NCI-H187 (cell line): ENCODE results near the gene EPGN.

Experiments used
- DNase-seq, 2 experiments: peaks; one replicate each; lab custom pipeline; 2025; lab: John Stamatoyannopoulos, UW

Gene EPGN

DNA sequence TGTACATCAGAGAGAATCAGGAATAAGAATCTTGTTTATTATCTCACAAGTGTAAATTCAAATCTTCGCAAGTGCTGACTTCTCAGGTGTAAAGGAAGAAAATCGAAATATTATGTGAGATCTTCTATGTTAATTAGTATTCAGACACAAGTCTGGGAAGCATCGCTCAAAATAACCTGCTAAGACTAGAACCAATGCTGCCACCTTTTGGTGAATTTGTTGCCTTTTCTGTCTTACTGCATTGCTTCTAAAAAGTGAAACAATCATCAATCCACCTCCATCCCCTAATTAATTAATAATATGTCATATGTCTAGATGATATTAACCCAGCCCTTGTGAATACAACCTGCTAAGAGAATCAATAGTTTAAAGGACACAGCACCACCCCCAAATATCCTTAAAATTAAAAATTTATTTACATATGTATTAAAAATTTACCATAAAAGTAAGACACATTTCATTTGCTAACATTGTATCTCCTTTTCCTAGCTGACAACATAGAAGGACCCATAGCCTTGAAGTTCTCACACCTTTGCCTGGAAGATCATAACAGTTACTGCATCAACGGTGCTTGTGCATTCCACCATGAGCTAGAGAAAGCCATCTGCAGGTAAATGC, 3.5 kb downstream of the EPGN start:
- peak; percentile 36 to 40 for DNase-seq

DNA sequence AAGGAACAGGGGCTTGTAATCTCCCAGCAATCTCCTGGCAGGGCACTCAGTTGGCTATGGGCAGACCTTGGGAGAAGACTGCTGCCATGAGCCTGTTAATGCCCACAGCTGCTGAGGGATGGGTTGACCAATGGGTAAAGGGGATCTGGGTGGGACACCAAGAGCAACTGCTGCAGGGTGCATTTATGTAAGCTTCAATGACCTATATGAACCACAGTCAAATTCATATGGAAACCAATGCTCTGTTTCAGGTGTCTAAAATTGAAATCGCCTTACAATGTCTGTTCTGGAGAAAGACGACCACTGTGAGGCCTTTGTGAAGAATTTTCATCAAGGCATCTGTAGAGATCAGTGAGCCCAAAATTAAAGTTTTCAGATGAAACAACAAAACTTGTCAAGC, 6.1 kb downstream of the EPGN start:
- DNase-seq, result no peak

DNA sequence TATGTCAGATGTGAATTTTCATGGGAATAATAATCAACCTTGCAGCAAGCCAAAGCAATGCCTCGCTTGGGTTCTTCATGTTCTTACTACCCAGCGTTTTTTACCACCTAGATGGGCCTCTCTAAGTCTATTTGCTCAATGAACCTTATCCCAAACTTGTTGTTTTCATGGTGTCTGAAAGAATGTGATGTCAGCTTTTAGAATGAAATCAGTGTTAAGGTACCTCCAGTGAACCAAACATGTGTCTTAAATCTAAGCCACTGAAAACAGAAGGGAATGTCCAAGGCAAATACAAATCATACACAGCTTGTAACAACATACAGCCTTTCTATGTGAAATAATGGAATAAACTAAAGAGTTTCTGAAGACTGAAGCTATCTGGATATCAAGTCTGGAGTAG, 6.7 kb downstream of the EPGN start:
- no peak for DNase-seq

DNA sequence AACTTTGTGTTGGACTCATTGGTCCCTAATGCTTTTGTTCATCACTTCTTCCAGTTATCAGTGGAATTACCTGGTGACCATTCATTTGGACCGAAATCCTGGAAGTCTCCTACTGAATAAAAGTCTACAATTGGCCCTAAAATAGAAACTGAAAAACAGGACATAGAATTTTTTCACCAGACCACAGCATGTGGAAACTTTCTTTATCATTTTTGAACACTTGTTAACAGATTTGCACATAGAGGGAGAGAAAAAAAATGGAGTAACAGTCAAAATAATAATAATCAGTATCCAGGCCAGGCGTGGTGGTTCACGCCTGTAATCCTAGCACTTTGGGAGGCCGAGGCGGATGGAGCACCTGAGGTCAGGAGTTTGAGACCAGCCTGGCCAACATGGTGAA, 7.1 kb downstream of the EPGN start:
- DNase-seq, result no peak

DNA sequence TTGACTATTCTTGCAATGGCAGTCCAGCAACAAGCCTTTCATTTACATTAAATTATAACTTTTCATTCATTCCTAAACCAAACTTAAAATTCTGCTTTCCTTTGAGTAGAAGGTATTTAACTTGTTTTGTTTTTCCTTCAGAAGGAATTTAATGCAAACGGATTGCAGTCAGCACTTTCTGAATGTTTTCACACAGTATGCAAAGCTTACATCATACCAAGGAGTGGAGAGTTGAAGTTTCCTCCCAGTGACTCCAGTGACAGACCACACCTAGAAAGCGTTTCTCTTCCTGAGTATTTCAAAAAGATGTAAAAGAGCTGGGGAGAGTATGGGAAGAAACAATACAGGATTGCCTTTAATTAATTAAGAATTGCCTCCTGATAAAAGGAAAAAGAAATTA, 8.1 kb downstream of the EPGN start:
- no peak for DNase-seq

DNA sequence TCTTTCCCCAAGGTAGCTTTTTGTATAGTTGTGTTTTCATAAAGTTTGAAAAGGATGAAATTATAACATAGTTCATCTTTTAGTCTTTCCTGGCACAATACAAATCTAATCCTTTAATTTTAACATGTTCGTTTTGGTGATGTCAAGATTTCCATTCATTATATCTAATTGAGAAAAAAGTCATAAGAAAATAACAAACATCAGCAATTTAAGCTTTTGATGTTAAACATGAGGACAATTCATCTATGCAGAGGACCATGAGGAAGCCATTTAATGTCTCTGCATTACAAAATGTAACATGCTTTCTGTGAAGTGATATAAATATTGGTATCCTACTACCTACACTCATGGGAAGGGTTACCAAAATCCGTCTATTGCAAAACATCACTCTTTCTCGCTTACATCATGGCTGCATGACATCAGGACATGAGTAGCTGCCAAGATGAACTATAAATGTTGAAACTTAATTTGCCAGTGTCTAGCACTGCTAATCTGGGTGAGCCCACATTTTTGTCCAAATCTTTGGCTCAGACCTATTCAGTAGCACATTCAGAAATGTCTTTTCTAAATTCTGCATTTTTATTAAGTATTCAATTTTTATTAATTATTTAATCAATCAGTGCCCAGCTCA, 9.5 kb downstream of the EPGN start:
- no peak for DNase-seq

DNA sequence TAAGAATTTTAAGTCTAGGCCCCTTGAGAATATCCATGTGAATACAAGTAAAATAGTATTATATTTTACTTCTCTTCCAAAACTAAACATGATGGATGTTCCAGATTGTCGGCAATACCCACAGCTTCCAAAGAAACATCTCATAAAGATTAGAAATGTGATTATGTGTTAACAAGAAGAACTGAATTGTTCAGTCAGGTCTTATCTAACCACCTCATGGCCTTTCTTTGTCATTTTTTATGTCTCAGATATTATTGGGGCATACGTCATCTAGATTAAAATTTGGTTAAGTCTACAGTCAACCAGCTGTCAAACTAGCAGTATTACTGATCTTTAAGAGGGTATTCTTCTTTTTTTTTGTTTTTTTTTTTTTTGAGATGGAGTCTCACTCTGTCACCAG, 10.0 kb downstream of the EPGN start:
- no peak for DNase-seq

DNA sequence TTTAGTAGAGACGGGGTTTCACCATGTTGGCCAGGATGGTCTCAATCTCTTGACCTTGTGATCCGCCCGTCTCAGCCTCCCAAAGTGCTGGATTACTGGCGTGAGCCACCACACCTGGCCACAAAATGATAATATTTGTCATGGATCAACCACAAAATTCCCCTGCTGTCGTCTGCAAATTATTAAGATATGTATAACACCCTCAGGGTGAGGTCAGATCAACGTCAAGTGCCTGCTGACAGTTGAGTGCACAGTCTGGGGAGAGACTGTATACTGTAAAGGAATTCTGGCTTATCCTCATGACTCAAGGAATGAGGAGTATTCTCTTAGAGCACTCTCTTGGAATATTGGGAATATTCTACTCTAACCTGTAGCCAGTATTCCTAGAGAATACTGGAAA, 11.2 kb downstream of the EPGN start:
- no peak for DNase-seq

DNA sequence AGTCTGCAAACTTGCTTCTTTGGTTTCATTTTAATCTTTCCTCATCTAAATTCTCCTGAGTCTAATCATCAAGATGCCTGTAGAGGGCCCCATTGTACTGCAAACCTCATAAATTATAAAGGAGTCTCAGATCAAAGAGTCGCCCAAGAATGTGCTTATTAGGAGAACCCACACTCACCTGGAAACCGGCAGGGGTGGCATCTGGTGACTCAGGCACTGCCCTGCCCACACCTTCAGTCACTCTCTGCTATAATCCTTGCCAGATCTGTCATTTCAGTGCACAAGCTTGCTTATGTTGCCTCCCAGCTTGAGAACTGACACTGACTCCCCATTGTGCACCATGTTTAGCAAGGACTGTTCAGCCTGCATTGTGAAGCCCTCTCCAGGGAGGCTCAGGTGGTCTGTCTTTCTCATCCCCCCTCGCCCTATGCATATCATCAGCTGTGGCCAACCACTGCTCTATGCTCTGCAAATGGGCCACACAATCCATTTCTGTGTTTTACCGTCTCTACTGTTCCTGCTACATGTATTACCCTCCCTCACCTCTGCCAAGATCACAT, 12.4 kb downstream of the EPGN start:
- DNase-seq, result peak; percentile 13 to 31

DNA sequence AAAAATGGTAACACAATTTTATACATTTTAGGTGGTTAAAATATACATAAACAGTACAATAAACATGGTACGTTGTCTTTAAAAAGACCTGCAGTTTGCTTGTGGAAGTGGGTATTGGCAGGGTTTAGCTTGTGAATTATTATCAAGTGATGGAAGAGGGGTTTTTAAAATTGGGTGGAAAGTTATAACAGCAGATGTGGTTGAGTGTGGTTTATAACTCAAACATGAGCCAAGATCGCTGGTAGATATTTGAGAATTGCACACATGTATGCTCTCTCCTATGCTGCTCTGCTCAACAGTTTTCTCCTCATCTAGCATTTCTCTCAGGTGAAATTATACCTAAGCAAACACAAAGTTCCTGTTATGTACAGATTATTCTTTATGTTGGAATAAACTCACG, 14.0 kb downstream of the EPGN start:
- DNase-seq, result no peak

DNA sequence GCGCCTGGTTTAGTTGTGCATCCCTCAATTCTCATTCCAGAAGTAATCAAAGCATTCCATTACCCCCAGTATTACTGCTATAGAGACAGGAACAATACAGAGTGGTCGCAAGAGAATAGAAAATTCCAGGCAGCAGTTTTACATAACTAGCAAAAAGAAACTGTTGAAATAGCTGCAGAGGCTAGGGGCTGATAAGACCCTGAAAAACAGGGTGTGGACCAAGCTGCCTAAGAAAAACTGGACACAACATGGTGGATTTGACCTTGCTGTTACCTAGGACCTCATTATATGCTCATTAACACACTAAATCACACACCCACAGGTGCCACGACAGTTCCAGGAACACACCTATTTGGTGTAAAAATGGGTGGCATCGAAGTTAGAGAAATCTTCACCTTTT, 15.4 kb downstream of the EPGN start:
- DNase-seq, result no peak

DNA sequence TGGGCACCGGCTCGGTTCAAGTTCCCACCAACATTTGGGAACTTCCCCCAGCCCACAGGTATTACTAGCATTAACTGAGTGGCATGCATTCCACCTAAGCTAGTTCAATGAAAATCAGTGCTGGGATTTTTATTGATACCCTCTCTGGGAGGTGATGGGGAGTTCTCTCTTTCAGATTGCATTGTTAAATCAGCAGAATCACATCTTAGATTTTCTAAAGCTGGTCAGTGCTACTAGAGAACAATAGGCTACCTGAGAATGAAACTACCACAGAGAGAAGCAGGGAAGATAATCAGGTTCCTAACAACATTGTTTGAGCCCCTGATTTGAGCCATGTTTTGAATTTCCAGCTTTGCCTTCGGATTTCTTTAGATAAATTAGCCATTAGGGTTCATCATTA, 16.0 kb downstream of the EPGN start:
- DNase-seq, result no peak

DNA sequence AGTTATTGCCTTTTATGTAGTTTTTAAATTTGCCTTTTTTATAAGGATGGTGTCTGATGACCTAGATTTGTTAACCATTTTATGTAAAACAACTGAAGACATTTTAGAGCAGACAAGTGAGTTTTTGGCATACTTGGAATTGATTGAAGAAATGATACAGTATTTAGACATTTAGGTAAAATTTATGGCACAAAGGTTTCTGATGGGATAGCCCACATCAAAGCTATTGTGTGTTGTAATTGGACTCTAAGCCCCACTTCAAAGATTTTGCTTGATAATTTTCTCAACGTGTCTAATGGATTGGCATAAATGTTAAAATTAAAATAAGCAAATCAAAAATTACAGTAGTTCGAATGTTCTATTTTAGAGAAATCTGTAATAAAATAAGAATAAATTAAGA, 17.6 kb downstream of the EPGN start:
- no peak for DNase-seq

DNA sequence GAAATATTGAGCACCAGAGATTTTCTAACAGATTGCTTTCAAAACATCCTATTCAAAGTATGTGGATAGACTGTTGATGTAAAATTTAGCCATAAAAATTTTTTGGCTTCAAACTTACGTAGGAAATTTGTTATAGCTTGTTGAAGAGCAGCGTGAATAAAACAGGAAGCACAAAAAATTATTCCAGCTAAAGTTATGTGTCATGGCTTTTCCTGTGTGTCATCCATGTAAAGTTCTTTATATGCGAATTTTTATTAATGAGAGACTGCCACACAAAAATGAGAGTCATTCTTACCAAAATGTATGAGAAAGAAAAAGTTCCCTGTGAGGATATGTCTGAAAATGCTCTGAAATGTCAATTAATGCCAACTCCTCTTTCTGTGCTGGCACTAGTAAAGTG, 19.5 kb downstream of the EPGN start:
- DNase-seq, result no peak

DNA sequence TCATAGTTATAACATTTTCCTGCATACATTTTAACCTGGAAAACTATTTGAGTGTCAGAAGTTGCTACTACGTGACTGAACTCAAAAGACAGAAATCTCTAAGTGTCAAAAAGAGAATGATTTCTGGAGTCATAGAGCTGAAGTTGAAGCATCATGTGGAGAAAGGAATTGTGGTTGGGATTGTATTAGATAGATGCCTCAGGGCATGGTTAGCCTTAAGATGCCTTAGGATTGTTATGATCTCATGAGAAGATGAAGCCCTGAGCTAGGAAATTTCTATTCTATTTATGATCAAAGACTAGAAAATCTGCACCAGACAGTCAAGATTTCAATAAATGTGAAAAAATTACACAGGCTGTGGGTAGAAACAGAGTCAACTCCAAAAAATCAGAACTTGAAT, 20.2 kb downstream of the EPGN start:
- DNase-seq, result no peak

DNA sequence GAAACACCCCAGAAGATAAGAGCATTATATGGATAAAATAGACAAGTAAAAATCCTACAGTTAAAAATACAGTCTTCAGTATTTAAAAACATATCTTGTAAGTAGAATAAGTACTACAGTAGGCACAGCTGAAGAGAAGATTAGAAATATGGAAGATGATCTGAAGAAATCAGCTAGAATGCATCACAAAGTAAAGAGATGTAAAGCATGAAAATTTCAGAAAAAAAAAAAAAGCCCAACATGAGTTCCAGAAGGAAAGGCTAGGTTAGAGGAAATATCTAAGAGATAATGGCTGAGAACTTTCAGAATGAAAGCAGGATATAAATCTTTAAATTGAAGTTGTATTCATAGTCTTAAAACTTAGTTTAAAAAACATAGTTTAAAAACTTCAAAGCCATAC, 21.0 kb downstream of the EPGN start:
- no peak for DNase-seq

DNA sequence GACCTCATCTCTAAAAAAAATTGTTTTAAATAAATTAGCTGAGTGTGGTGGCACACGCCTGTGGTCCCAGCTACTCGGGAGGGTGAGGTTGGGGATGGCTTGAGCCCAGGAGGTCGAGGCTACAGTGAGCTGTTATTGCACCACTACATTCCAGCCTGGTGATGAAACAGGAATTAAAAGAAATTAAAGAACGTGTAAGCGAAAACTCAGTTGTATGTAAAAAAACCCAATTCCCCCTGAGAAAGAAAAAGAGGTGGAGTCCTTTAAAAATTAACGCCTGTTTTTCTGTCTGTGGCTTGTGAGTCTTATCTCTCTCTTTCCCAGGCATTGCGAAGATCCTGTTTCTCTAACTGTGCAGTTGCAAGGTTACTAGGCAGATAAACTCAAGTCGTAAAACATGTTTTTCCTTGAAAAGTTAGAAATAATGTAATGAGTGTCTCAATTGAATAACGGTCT, 22.1 kb downstream of the EPGN start:
- no peak for DNase-seq

DNA sequence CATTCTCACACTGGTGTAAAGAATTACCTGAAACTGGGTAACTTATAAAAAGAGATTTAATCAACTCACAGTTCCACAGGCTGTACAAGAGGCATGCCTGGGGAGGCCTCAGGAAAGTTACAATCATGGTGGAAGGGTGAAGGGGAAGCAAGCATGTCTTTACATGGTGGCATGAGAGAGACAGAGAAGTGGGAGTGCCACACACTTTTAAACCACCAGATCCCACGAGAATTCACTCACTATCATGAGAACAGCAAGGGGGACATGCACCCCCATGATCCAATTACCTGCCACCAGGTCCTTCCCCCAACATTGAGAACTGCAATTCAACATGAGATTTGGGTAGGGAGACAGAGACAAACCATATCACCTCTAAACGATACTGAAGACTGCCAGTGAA, 23.0 kb downstream of the EPGN start:
- no peak for DNase-seq

DNA sequence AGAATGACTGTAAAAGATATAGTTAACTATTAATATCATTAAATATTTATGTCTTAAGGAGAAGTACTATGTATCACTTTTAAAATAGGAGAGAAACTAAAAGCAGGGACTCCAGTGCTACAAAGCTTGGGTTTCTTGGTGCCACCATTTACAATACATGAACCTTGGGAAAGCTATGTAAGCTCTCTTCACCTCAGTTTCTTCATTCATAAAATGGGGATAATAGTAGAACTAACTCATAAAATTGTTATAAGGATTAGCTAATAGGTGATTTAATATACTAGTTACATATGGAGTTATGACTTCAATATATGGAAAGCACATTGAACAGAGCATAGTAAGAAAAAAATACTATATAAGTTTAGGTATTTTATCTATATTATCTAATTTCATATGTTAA, 23.7 kb downstream of the EPGN start:
- DNase-seq, result no peak

DNA sequence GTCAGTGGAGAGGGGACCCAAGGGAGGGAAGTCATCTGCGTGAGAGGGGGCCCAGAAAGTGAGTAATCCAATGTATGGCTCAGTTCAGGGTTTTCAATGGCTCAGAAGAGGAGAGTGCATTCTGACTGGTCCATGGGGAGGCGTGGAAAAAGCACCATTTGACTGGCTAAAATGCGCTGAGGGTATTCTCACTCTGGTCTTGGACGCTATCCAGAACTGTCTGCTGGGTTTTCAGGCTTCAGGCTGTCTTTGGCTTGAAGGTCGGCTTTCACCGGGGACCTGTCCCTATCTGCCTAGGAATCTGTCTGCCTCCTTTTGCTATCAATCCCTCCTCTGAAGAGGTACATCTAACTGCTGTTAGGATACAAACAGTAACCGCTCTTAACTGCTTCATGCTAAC, 26.4 kb downstream of the EPGN start:
- DNase-seq, result no peak

DNA sequence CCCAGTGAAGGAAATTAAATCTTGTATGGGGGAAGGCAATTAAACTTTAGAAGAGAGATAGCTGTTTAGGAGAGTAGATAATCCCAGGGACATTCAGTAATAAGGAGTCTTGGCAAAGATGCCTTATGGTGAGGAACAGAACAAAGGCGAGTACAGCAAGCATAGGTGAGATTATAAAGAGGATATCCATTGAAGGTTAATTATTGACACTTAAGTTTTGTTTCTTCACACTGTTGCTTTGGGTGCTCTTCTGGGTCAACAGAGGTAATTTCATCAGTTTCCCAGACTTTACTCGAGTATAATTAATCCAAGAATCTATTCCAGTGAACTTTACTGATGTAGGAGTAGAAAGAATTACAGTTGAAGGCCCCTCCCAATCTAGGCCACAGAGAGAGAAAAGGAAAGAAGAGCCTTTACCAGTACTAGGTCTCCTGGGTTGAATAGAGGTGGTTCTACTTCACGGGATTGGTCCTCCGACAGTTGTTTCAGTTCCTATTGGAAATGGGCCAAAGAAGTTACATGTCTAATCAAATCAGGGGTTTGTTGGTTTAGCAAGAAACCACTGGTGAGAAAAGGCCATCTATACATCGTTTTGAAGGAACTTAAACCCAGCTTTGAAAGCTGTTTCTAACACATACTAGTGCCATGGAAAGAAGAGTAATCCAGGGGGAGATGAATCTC, 27.2 kb downstream of the EPGN start:
- no peak for DNase-seq

DNA sequence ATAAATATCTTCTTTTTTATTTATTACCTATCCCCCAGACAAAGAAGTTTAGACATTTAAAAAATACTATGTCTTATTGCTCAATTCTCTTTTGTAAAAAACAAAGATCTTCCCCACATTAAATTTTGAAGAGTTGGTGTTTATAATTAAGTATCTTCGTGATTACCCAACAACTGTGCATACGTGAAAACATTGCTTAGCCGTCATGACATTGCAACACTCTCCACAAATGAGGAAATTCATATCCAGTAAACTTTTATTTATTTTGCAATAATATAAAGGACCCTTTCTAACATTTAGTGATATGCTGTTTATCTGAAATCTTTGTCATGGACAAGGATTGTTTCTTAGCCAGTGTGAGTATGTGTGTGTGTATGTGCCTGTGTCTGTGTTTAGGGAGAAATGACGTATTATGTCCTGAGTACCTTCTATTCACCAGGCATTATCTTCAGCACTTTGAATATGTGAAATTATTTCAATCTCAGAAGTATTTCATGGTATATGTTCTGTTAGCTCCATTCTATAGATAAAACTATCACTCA, 30.6 kb downstream of the EPGN start:
- DNase-seq, result no peak

DNA sequence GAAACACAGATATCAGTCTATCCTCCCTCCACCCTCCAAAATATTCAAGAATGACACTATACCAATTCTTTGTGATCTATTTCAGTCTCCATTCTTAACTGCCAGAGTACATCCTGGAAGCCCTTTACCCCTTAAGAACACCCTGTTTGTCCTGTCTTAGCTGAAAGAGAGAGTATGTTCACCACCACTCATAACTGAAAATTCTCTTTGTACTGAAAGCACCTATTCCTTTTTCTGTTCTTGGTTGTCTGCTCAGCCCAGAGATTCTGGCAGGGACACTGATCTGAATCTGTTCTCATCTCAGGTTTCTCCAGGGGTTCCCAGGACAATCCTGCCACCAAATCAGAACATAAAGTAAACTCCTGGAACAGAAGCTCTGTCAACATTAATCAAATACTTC, 31.2 kb downstream of the EPGN start:
- DNase-seq, result no peak
